Hepatocyte (in vitro differentiated cells): ENCODE results near the gene KMO. TPM values are rescaled to one million over a fixed set of nuclear protein-coding genes. Genes with fewer than 3 reads are reported as not detected.

Experiments
- DNase-seq: peaks from one replicate; pipeline ENCODE4 v3.0.0-alpha.2; 2016; ENCODE audit warnings: low spot score
- H2AFZ ChIP-seq: fragments of 200-600 bp; sonication (generic); 2 replicates; pipeline ENCODE4 v1.6.0; 2016; ENCODE audit warnings: antibody characterized with exemption, mild to moderate bottlenecking
- H3K27ac ChIP-seq: fragments of 200-600 bp; sonication (generic); 2 replicates; pipeline ENCODE4 v1.5.1; 2016; ENCODE audit warnings: mild to moderate bottlenecking
- H3K27me3 ChIP-seq: fragments of 200-600 bp; sonication (generic); 2 replicates; pipeline ENCODE4 v1.6.1; 2016
- H3K36me3 ChIP-seq: fragments of 200-600 bp; sonication (generic); replicated peaks from 2 replicates; pipeline ENCODE4 v1.5.1; 2016; ENCODE audit warnings: low read depth; ENCODE audit not compliant: insufficient read depth
- H3K4me1 ChIP-seq: fragments of 200-600 bp; sonication (generic); 2 replicates; pipeline ENCODE4 v1.5.1; 2016; ENCODE audit warnings: mild to moderate bottlenecking, moderate library complexity; ENCODE audit not compliant: insufficient read depth
- H3K4me2 ChIP-seq: fragments of 200-600 bp; sonication (generic); 2 replicates; pipeline ENCODE4 v1.6.0; 2016
- H3K4me3 ChIP-seq: fragments of 200-600 bp; sonication (generic); 2 replicates; pipeline ENCODE4 v1.5.1; 2016; ENCODE audit warnings: mild to moderate bottlenecking
- H3K79me2 ChIP-seq: fragments of 200-600 bp; sonication (generic); 2 replicates; pipeline ENCODE4 v1.6.0; 2017; ENCODE audit warnings: mild to moderate bottlenecking
- H3K9me2 ChIP-seq: fragments of 200-600 bp; sonication (generic); replicated peaks from 2 replicates; pipeline ENCODE4 v1.6.0; 2017; ENCODE audit warnings: mild to moderate bottlenecking; ENCODE audit not compliant: insufficient read depth
- H3K9me3 ChIP-seq: fragments of 200-600 bp; sonication (generic); 2 replicates; pipeline ENCODE4 v1.5.1; 2016; ENCODE audit warnings: low read depth, mild to moderate bottlenecking
- H4K20me1 ChIP-seq: fragments of 200-600 bp; sonication (generic); 2 replicates; pipeline ENCODE4 v1.6.0; 2016; ENCODE audit warnings: mild to moderate bottlenecking; ENCODE audit not compliant: insufficient read depth, poor library complexity, severe bottlenecking
- CTCF ChIP-seq: fragments of 200-600 bp; sonication (generic); IDR thresholded peaks from 2 replicates; pipeline ENCODE4 v1.5.1; 2016; ENCODE audit warnings: antibody characterized with exemption, mild to moderate bottlenecking; ENCODE audit not compliant: poor library complexity
- EZH2 ChIP-seq: fragments of 200-600 bp; sonication (generic); IDR thresholded peaks from 2 replicates; pipeline ENCODE4 v1.6.1; 2016; ENCODE audit warnings: antibody characterized with exemption, mild to moderate bottlenecking, borderline replicate concordance
- EZH2phosphoT487 ChIP-seq: fragments of 200-600 bp; sonication (generic); IDR thresholded peaks from one replicate; pipeline ENCODE4 v1.6.1; 2018; ENCODE audit warnings: antibody characterized with exemption, mild to moderate bottlenecking, low read depth, moderate library complexity; ENCODE audit not compliant: unreplicated experiment, severe bottlenecking
- WGBS: methylation state at CpG from one replicate; pipeline ENCODE4 v1.1.6; 2016; ENCODE audit warnings: low lambda C conversion rate; ENCODE audit errors: missing lambda C conversion rate; 5-methylcytosine and 5-hydroxymethylcytosine counted together
- polyA plus RNA-seq: library from polyadenylated mRNA; unstranded; fragments of >200 nt; fragmentation: Nextera tagmentation; extraction: Ambion mirVana; gene quantifications from 2 replicates; pipeline ENCODE4 v1.2.1, GENCODE V29; 2016
- total RNA-seq: library from RNA; depleted of rRNA; stranded (reverse); fragments of >200 nt; gene quantifications from 2 replicates; pipeline ENCODE4 v1.2.3, GENCODE V29; 2014

The KMO gene
- total and polyA plus RNA-seq, 2 experiments from 2014 or later: 1.4 to 2.8 TPM

GRCh38 chr1:241645199-241645598 lies 113.0 kb downstream of the KMO start:
- no peak overlapping the region for H3K4me3 ChIP-seq
- H2AFZ ChIP-seq: no peak overlapping the region
- no peaks in the 10 kb centered on the region for H3K36me3 ChIP-seq
- no peak for TF ChIP-seq EZH2
- no peak for TF ChIP-seq CTCF
- no peak for TF ChIP-seq EZH2phosphoT487
- no peaks in the 10 kb centered on the region for H3K79me2 ChIP-seq
- no peaks in the 10 kb centered on the region for H3K9me3 ChIP-seq
- no peaks in the 10 kb centered on the region for H3K27me3 ChIP-seq
- no peak overlapping the region for H3K27ac ChIP-seq
- H3K4me1 ChIP-seq: peaks cover 6% of the 10 kb centered on the region
- no peaks in the 10 kb centered on the region for H3K9me2 ChIP-seq
- H3K4me2 ChIP-seq: no peak overlapping the region
- H4K20me1 ChIP-seq: no peaks in the 10 kb centered on the region
- WGBS: 82% methylated on average over 4 of the region's 4 CpGs
- DNase-seq: no peak

Other genes with a start within 250 kb of the KMO start
- gene RGS7, start 175.2 kb upstream of the KMO start, total RNA-seq: 0.73 and 1.1 TPM in 2 replicates
- 0.22 TPM in 1 of 2 replicates, not detected in the other for gene RGS7, start 175.2 kb upstream of the KMO start, polyA plus RNA-seq
- 84.5 and 96.7 TPM in 2 replicates for gene FH, start 12.6 kb upstream of the KMO start, total RNA-seq
- 62.7 and 65.4 TPM in 2 replicates for gene FH, start 12.6 kb upstream of the KMO start, polyA plus RNA-seq
- 20.9 and 21.1 TPM in 2 replicates for gene CHML, start 108.0 kb downstream of the KMO start, total RNA-seq
- gene CHML, start 108.0 kb downstream of the KMO start, polyA plus RNA-seq: 3.9 and 4.4 TPM in 2 replicates
- gene OPN3, start 108.0 kb downstream of the KMO start, total RNA-seq: 39.6 and 40.0 TPM in 2 replicates
- gene OPN3, start 108.0 kb downstream of the KMO start, polyA plus RNA-seq: 73.2 and 75.8 TPM in 2 replicates
- 0.07 TPM in 1 of 2 replicates, not detected in the other for gene WDR64, start 119.9 kb downstream of the KMO start, total RNA-seq
- gene WDR64, start 119.9 kb downstream of the KMO start, polyA plus RNA-seq: not detected in 2 replicates